GM12878 (cell line): ENCODE measurements around the gene LCN9. TPM values are rescaled to one million over a fixed set of nuclear protein-coding genes. Genes with fewer than 3 reads are reported as not detected.

Source experiments
- ATAC-seq: fragments of 200-7000 bp; cut with Tn5 transposase; 3 replicates; pipeline ENCODE4 v1.9.1; 2020; ENCODE audit warnings: mild to moderate bottlenecking, moderate library complexity
- BruUV-seq: library from RNA; stranded (reverse); fragments of 400-500 nt; replicated peaks from 2 replicates; lab custom pipeline; 2021; lab: Mats Ljungman, UMichigan
- CTCF ChIA-PET: fragments of 300-600 bp; sonication (Branson Sonifier 250); formaldehyde crosslinking; extraction: SDS; loops from one replicate; lab custom pipeline; 2021; ENCODE audit warnings: inconsistent platforms; lab: Yijun Ruan, JAX
- POLR2A ChIA-PET: fragments of 350-600 bp; formaldehyde crosslinking; extraction: SDS; loops from one replicate; lab custom pipeline; 2021; ENCODE audit warnings: inconsistent platforms; lab: Charles Lee
- RAD21 ChIA-PET: fragments of 300-600 bp; sonication (Branson Sonifier 250); formaldehyde crosslinking; loops from one replicate; lab custom pipeline; 2023; ENCODE audit warnings: antibody characterized with exemption; ENCODE audit not compliant: unreplicated experiment; lab: Charles Lee
- SMC1A ChIA-PET: fragments of 300-600 bp; sonication (Branson Sonifier 250); formaldehyde crosslinking; loops from one replicate; lab custom pipeline; 2023; ENCODE audit not compliant: unreplicated experiment, uncharacterized antibody; lab: Charles Lee
- DNase-seq: peaks from one replicate; pipeline ENCODE4 v3.0.0-alpha.2; 2011; ENCODE audit warnings: low read depth, low spot score
- FAIRE-seq: peaks from 3 replicates; lab custom pipeline; 2011; peaks lifted over from hg19 to GRCh38; lab: Jason Lieb, UNC
- H2AFZ ChIP-seq: 2 replicates; pipeline ENCODE4 v1.6.0; 2011; ENCODE audit warnings: low read depth, low read length, control low read depth; ENCODE audit not compliant: control insufficient read depth
- H3K27ac ChIP-seq: 2 replicates; pipeline ENCODE4 v1.5.1; 2011; ENCODE audit warnings: control low read depth; ENCODE audit not compliant: control insufficient read depth, insufficient read depth
- H3K27me3 ChIP-seq, 2 experiments: replicated peaks in 1 of 2; 2 replicates each; pipeline versions ENCODE4 v1.6.0 to v1.6.1; 2011; ENCODE audit warnings: low read length in 1 of 2; ENCODE audit not compliant: control insufficient read depth in 2 of 2, insufficient read depth in 2 of 2
- H3K36me3 ChIP-seq, 2 experiments: 2 replicates each; pipeline ENCODE4 v1.5.1; 2011; ENCODE audit warnings: low read length in 1 of 2; ENCODE audit not compliant: control insufficient read depth in 2 of 2, insufficient read depth in 2 of 2
- H3K4me1 ChIP-seq: 2 replicates; pipeline ENCODE4 v1.6.1; 2011; ENCODE audit warnings: mild to moderate bottlenecking, low read length, moderate library complexity, mixed read lengths; ENCODE audit not compliant: control insufficient read depth, insufficient read depth
- H3K4me2 ChIP-seq: 2 replicates; pipeline ENCODE4 v1.6.0; 2011; ENCODE audit warnings: control low read depth; ENCODE audit not compliant: control insufficient read depth, insufficient read depth
- H3K4me3 ChIP-seq: fragments of 200-600 bp; sonication (generic); 2 replicates; pipeline ENCODE4 v1.5.1; 2016
- H3K79me2 ChIP-seq: 2 replicates; pipeline ENCODE4 v1.6.0; 2011; ENCODE audit warnings: low read length; ENCODE audit not compliant: control insufficient read depth, insufficient read depth
- H3K9ac ChIP-seq: 2 replicates; pipeline ENCODE4 v1.8.0; 2011; ENCODE audit warnings: low read length, control low read depth, mixed read lengths; ENCODE audit not compliant: control insufficient read depth, insufficient read depth
- H3K9me3 ChIP-seq: replicated peaks from 3 replicates; pipeline ENCODE4 v1.5.1; 2011; ENCODE audit warnings: mild to moderate bottlenecking, low read length; ENCODE audit not compliant: control insufficient read depth, insufficient read depth
- H4K20me1 ChIP-seq: 2 replicates; pipeline ENCODE4 v1.6.0; 2011; ENCODE audit not compliant: control insufficient read depth, insufficient read depth
- EP300 ChIP-seq, 2 experiments: fragments of 150-350 bp in 1 of 2; IDR thresholded peaks; 2 replicates each; pipeline ENCODE4 v1.6.1; 2011 to 2012; ENCODE audit warnings: low read depth in 2 of 2, low read length in 2 of 2, borderline replicate concordance in 1 of 2, improper control_type of control experiment in 1 of 2, inconsistent platforms in 1 of 2; ENCODE audit not compliant: control insufficient read depth in 1 of 2
- HCFC1 ChIP-seq: fragments of 150-350 bp; IDR thresholded peaks from 2 replicates; pipeline ENCODE4 v1.6.1; 2014; ENCODE audit warnings: low read length
- ZBTB11 ChIP-seq: fragments of 450-650 bp; formaldehyde crosslinking; IDR thresholded peaks from 2 replicates; pipeline ENCODE4 v1.5.0; 2022; ENCODE audit warnings: mild to moderate bottlenecking, missing genetic modification characterization
- WGBS: methylation state at CpG from one replicate; pipeline ENCODE4 v1.1.6; 2016; ENCODE audit warnings: low lambda C conversion rate; ENCODE audit not compliant: insufficient replicate concordance, insufficient coverage; ENCODE audit errors: missing lambda C conversion rate; 5-methylcytosine and 5-hydroxymethylcytosine counted together
- in situ Hi-C: fragments of 300-500 bp; cut with MboI; formaldehyde crosslinking; loops from 9 replicates; pipeline ENCODE4 v1.14.3; 2018; ENCODE audit warnings: mixed read lengths
- intact Hi-C: fragments of 100-400 bp; cut with micrococcal nuclease; formaldehyde crosslinking; loops from one replicate; pipeline ENCODE4 v1.14.2; 2022; ENCODE audit not compliant: unreplicated experiment
- polyA plus RNA-seq, 11 experiments: library from polyadenylated mRNA; depleted of rRNA in 4 of 11; unstranded in 6 of 11; stranded (reverse) in 5 of 11; fragments of >200 nt; fragmentation: Nextera tagmentation in 4 of 11; fragmentation: Illumina TruSeq in 1 of 11; extraction: Ambion mirVana in 4 of 11; extraction: Trizol in 1 of 11; gene quantifications; 1 replicate in 1 of 11; 2 replicates in 10 of 11; pipeline versions ENCODE4 v1.2.1 to v1.2.3, GENCODE V29; 2011 to 2016; ENCODE audit warnings: inconsistent platforms in 2 of 11, missing spikeins in 2 of 11, low read depth in 1 of 11
- total RNA-seq, 4 experiments: library from RNA; depleted of rRNA in 3 of 4; stranded (reverse); fragments of >200 nt in 3 of 4; fragmentation: Illumina TruSeq in 1 of 4; extraction: Trizol in 1 of 4; gene quantifications; 2 replicates each; pipeline versions ENCODE4 v1.2.1 to v1.2.3, GENCODE V29; 2013 to 2021

LCN9 gene
- total and polyA plus RNA-seq, 10 of the 15 experiments (the other 5 are each of a cell fraction or from before 2014, with no cell fraction given), result not detected

- TF ChIP-seq ZBTB11 (CRISPR knock-in tag) (no peak), EP300 (IDR thresholded peaks at IDR 0.05; ENCODE audit: borderline replicate concordance in 1 of 2, control insufficient read depth in 1 of 2, low read depth in 2 of 2, low read length in 2 of 2) (no peak)
Measured at GRCh38 chr9:135617538-135617900, 45.6 kb upstream of the LCN9 start (continued).

- CTCF ChIA-PET, result no interaction called here
- BruUV-seq, result no TSS peak
- RAD21 ChIA-PET, result no interaction called here
- H2AFZ ChIP-seq, result no peak overlapping the region
- no peaks in the 10 kb centered on the region for H3K79me2 ChIP-seq
- no peaks in the 10 kb centered on the region for H3K9me3 ChIP-seq
- no peaks in the 10 kb centered on the region for H4K20me1 ChIP-seq
- POLR2A ChIA-PET, result no interaction called here
- no peak for DNase-seq
- H3K4me2 ChIP-seq, result no peak overlapping the region
- in situ Hi-C loops (no loop called here), intact Hi-C loops (no loop called here)
- no peaks in the 10 kb centered on the region for H3K36me3 ChIP-seq
- H3K27ac ChIP-seq, result no peak overlapping the region
- TF ChIP-seq HCFC1, result no peak
- H3K27me3 ChIP-seq, result peaks cover 0 to 1% of the 10 kb centered on the region in 2 experiments; a peak in 1 of 4 replicates
- no peak for FAIRE-seq
- no peak for ATAC-seq
- no peak overlapping the region for H3K9ac ChIP-seq
- SMC1A ChIA-PET, result no interaction called here
- 42% methylated on average over 13 of the region's 13 CpGs for WGBS
- H3K4me1 ChIP-seq, result no peaks in the 10 kb centered on the region
- no peak overlapping the region for H3K4me3 ChIP-seq
Measured at GRCh38 chr9:135617991-135618411, 45.1 kb upstream of the LCN9 start.
